Mucosa of gallbladder (tissue), 1 donor: ENCODE data around the gene RNF25. TPM values are rescaled to one million over a fixed set of nuclear protein-coding genes. Genes with fewer than 3 reads are reported as not detected.

Source experiments
- DNase-seq: peaks from one replicate; pipeline ENCODE4 v3.0.0-alpha.2; 2020; ENCODE audit warnings: low spot score
- total RNA-seq: library from RNA; stranded (reverse); gene quantifications from one replicate; pipeline ENCODE4 v1.2.1, GENCODE V29; 2021
- donor health status: DM: no; HTN: no; CAD: no.

RNF25 gene
- total RNA-seq: 28.1 TPM

- peak; percentile 84 for DNase-seq
Observed at GRCh38 chr2:218671654-218672566, at the start of gene RNF25, which contains the start of gene STK36. Gene RNF25, minus strand, starts transcription at chr2:218672002. Its CDS starts 32 bp downstream, at chr2:218671970. Gene STK36, plus strand, starts transcription at chr2:218672086. Its CDS starts 744 bp downstream, at chr2:218672830.

- no peak for DNase-seq
Observed at GRCh38 chr2:218721488-218721887, 49.7 kb upstream of the RNF25 start.

GRCh38 chr2:218720048-218721041, 48.5 kb upstream of the RNF25 start:
- DNase-seq: no peak

- no peak for DNase-seq
Observed at GRCh38 chr2:218719457-218719856, 47.7 kb upstream of the RNF25 start.

GRCh38 chr2:218718058-218718457, 46.3 kb upstream of the RNF25 start:
- DNase-seq: no peak

GRCh38 chr2:218717262-218717661, 45.5 kb upstream of the RNF25 start:
- DNase-seq: no peak

- no peak for DNase-seq
Observed at GRCh38 chr2:218716070-218716469, 44.3 kb upstream of the RNF25 start.

- DNase-seq: no peak
Observed at GRCh38 chr2:218713922-218714321, 42.1 kb upstream of the RNF25 start.

GRCh38 chr2:218711550-218711929, 39.7 kb upstream of the RNF25 start:
- no peak for DNase-seq

GRCh38 chr2:218710687-218711549, 39.1 kb upstream of the RNF25 start, which contains the start of gene TTLL4:
Gene TTLL4, plus strand, starts transcription at chr2:218710835. Its CDS starts 26,842 bp downstream, at chr2:218737677.
- DNase-seq: peak; percentile 98

- no peak for DNase-seq
Observed at GRCh38 chr2:218710334-218710686, 38.5 kb upstream of the RNF25 start.

GRCh38 chr2:218709908-218710307, 38.1 kb upstream of the RNF25 start:
- DNase-seq: no peak

- no peak for DNase-seq
Observed at GRCh38 chr2:218708086-218708485, 36.3 kb upstream of the RNF25 start.

- DNase-seq: no peak
Observed at GRCh38 chr2:218703341-218703740, 31.5 kb upstream of the RNF25 start.

GRCh38 chr2:218701806-218702205, 30.0 kb upstream of the RNF25 start:
- DNase-seq: no peak

GRCh38 chr2:218698885-218699284, 27.1 kb upstream of the RNF25 start:
- no peak for DNase-seq

GRCh38 chr2:218694405-218695145, 22.8 kb upstream of the RNF25 start:
- DNase-seq: no peak

- no peak for DNase-seq
Observed at GRCh38 chr2:218691234-218691633, 19.4 kb upstream of the RNF25 start.

GRCh38 chr2:218687400-218688060, 15.7 kb upstream of the RNF25 start:
- peak; percentile 52 for DNase-seq

GRCh38 chr2:218680061-218680460, 8.3 kb upstream of the RNF25 start:
- DNase-seq: no peak
